Type B pancreatic cell (in vitro differentiated cells): Measurements from ENCODE around the gene IKZF5. TPM values are rescaled to one million over a fixed set of nuclear protein-coding genes. Genes with fewer than 3 reads are reported as not detected.
A peak's percentile ranks its signal among the peaks of the same experiment; 100 is the strongest.

Source experiments
- DNase-seq: peaks from one replicate; pipeline ENCODE4 v3.0.0; 2021; ENCODE audit warnings: mixed read lengths; ENCODE audit not compliant: unreplicated experiment; ENCODE audit errors: extremely low spot score
- H3K27ac Mint-ChIP-seq: 2 replicates; pipeline ENCODE4 v1.8.0; 2021; ENCODE audit warnings: mild to moderate bottlenecking, mixed read lengths
- H3K27me3 Mint-ChIP-seq: 2 replicates; pipeline ENCODE4 v1.8.0; 2021; ENCODE audit warnings: mixed read lengths
- H3K36me3 Mint-ChIP-seq: 2 replicates; pipeline ENCODE4 v1.8.0; 2021; ENCODE audit warnings: mixed read lengths
- H3K4me1 Mint-ChIP-seq: one replicate; pipeline ENCODE4 v1.8.0; 2021; ENCODE audit warnings: mixed read lengths; ENCODE audit not compliant: unreplicated experiment
- H3K4me3 Mint-ChIP-seq: 2 replicates; pipeline ENCODE4 v1.8.0; 2021; ENCODE audit warnings: mild to moderate bottlenecking, mixed read lengths
- H3K9me3 Mint-ChIP-seq: 2 replicates; pipeline ENCODE4 v1.8.0; 2021; ENCODE audit warnings: mixed read lengths
- CTCF ChIP-seq: fragments of 200-600 bp; sonication (generic); conservative IDR thresholded peaks from 2 replicates; pipeline ENCODE4 v1.5.0; 2021; ENCODE audit warnings: antibody characterized with exemption, mild to moderate bottlenecking
- total RNA-seq: library from RNA; stranded (reverse); gene quantifications from 2 replicates; pipeline ENCODE4 v1.2.1, GENCODE V29; 2021; ENCODE audit warnings: low replicate concordance

The IKZF5 gene
- total RNA-seq, 1 donor from 2014 or later: 12.0 TPM

- Mint-ChIP-seq H3K4me3 (no peak overlapping the region), H3K36me3 (no peaks in the 10 kb centered on the region), H3K9me3 (no peaks in the 10 kb centered on the region), H3K4me1 (no peaks in the 10 kb centered on the region), H3K27me3 (no peaks in the 10 kb centered on the region), H3K27ac (no peak overlapping the region)
- DNase-seq: no peak
- no peak for TF ChIP-seq CTCF
Measured at GRCh38 chr10:123019941-123020703, 11.5 kb upstream of the IKZF5 start.

- Mint-ChIP-seq H3K27ac (no peak overlapping the region), H3K27me3 (no peaks in the 10 kb centered on the region), H3K9me3 (no peaks in the 10 kb centered on the region), H3K4me1 (no peaks in the 10 kb centered on the region), H3K36me3 (no peaks in the 10 kb centered on the region), H3K4me3 (no peak overlapping the region)
- no peak for DNase-seq
- TF ChIP-seq CTCF: no peak
Measured at GRCh38 chr10:123019264-123019663, 10.7 kb upstream of the IKZF5 start.

DNA sequence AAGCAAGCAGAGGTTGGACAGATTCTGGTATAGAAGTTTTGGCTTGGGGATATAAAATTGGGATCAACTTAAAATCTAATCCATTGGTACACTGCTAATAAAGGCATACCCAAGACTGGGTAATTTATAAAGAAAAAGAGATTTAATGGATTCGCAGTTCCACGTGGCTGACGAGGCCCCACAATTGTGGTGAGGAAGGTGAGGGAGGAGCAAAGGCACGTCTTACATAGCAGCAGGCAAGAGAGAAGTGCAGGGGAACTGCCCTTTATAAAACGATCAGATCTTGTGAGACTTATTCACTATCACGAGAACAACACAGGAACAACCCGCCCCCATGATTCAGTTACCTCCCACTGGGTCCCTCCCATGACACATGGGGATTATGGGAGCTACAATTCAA is 9.9 kb upstream of the IKZF5 start:
- Mint-ChIP-seq H3K27me3 (no peaks in the 10 kb centered on the region), H3K4me1 (no peaks in the 10 kb centered on the region), H3K27ac (no peak overlapping the region), H3K36me3 (no peaks in the 10 kb centered on the region), H3K9me3 (no peaks in the 10 kb centered on the region), H3K4me3 (no peak overlapping the region)
- DNase-seq: no peak
- TF ChIP-seq CTCF: no peak

DNA sequence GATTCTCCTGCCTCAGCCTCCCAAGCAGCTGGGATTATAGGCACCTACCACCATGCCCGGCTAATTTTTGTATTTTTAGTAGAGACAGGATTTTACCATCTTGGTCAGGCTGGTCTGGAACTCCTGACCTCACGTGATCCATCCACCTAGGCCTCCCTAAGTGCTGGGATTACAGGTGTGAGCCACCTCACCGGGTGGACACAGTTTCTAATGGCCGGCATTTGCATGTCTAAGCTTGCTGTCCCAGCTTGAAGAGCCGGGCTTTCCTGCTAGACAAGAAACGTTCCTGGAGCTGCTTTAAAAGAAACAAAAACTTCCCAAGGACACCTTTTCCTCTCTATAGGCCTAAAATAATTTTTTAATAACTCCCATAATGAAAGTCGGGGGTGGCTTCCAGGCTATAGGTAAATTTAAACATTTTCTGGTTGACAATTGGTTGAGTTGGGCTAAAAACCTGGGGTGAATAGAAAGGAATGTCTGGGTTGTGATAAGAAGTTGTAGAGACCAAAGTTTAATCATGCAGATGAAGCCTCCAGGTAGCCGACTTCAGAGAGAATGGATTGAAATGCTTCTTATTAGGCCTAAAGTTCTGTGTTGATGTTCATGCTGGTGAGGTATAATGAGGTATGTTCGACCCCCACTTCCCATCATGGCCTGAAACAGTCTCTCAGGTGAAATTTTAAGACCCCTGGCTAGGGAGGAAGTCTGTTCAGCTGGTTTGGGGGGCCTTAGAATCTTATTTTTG is 9.0 kb upstream of the IKZF5 start:
- no peaks in the 10 kb centered on the region for H3K9me3 Mint-ChIP-seq
- peak overlapping the region; percentile 62 for H3K27ac Mint-ChIP-seq
- H3K4me3 Mint-ChIP-seq: no peak overlapping the region
- no peak for DNase-seq
- no peaks in the 10 kb centered on the region for H3K27me3 Mint-ChIP-seq
- H3K4me1 Mint-ChIP-seq: no peaks in the 10 kb centered on the region
- H3K36me3 Mint-ChIP-seq: peaks cover 3% of the 10 kb centered on the region
- no peak for TF ChIP-seq CTCF

GRCh38 chr10:123016228-123016627 is 7.6 kb upstream of the IKZF5 start:
- no peak for DNase-seq
- Mint-ChIP-seq H3K9me3 (no peaks in the 10 kb centered on the region), H3K4me3 (no peak overlapping the region), H3K27ac (no peak overlapping the region), H3K27me3 (no peaks in the 10 kb centered on the region), H3K36me3 (peaks cover 6% of the 10 kb centered on the region), H3K4me1 (no peaks in the 10 kb centered on the region)
- TF ChIP-seq CTCF: no peak
